PC-9 (cell line): ENCODE results near the gene ARID5B. TPM values are rescaled to one million over a fixed set of nuclear protein-coding genes. Genes with fewer than 3 reads are reported as not detected.

Experiments used
- BruUV-seq: library from RNA; stranded (reverse); fragments of 400-500 nt; replicated peaks from 2 replicates; lab custom pipeline; 2021; lab: Mats Ljungman, UMichigan
- CTCF ChIA-PET: fragments of 300-600 bp; sonication (Branson Sonifier 250); formaldehyde crosslinking; loops from one replicate; lab custom pipeline; 2022; ENCODE audit warnings: antibody characterized with exemption; lab: Charles Lee
- POLR2A ChIA-PET: fragments of 300-600 bp; sonication (Branson Sonifier 250); formaldehyde crosslinking; loops from one replicate; lab custom pipeline; 2022; ENCODE audit warnings: antibody characterized with exemption; ENCODE audit not compliant: unreplicated experiment; lab: Charles Lee
- DNase-seq, 2 experiments: peaks; one replicate each; pipeline versions ENCODE4 v3.0.0 to v3.0.0-alpha.2; 2015 to 2022; ENCODE audit warnings: mixed read lengths in 1 of 2
- H2AFZ ChIP-seq: fragments of 200-600 bp; sonication (generic); 2 replicates; pipeline ENCODE4 v1.8.1; 2017; ENCODE audit warnings: antibody characterized with exemption
- H3F3A ChIP-seq: fragments of 200-600 bp; sonication (generic); 2 replicates; pipeline ENCODE4 v1.8.1; 2017; ENCODE audit warnings: antibody characterized with exemption, mild to moderate bottlenecking, low read depth; ENCODE audit not compliant: insufficient read depth
- H3K27ac ChIP-seq: fragments of 200-600 bp; sonication (generic); 2 replicates; pipeline ENCODE4 v1.6.1; 2016; ENCODE audit warnings: mixed run types
- H3K27me3 ChIP-seq: fragments of 200-600 bp; sonication (generic); 2 replicates; pipeline ENCODE4 v1.6.1; 2016; ENCODE audit warnings: low read depth, mixed run types; ENCODE audit not compliant: insufficient read depth
- H3K36me3 ChIP-seq: fragments of 200-600 bp; sonication (generic); 2 replicates; pipeline ENCODE4 v1.6.1; 2016; ENCODE audit warnings: low read depth, mixed run types
- H3K4me1 ChIP-seq: fragments of 200-600 bp; sonication (generic); replicated peaks from 2 replicates; pipeline ENCODE4 v1.6.1; 2016; ENCODE audit warnings: mixed run types; ENCODE audit not compliant: insufficient read depth
- H3K4me2 ChIP-seq: fragments of 200-600 bp; sonication (generic); 2 replicates; pipeline ENCODE4 v1.6.1; 2017; ENCODE audit warnings: mixed run types
- H3K4me3 ChIP-seq: fragments of 200-600 bp; sonication (generic); 2 replicates; pipeline ENCODE4 v1.6.1; 2016; ENCODE audit warnings: mixed run types
- H3K79me2 ChIP-seq: fragments of 200-600 bp; sonication (generic); 2 replicates; pipeline ENCODE4 v1.6.1; 2017; ENCODE audit warnings: low read depth, mixed run types
- H3K9me2 ChIP-seq: fragments of 200-600 bp; sonication (generic); 2 replicates; pipeline ENCODE4 v1.8.1; 2017; ENCODE audit warnings: mild to moderate bottlenecking; ENCODE audit not compliant: insufficient read depth
- H3K9me3 ChIP-seq: fragments of 200-600 bp; sonication (generic); 2 replicates; pipeline ENCODE4 v1.8.1; 2016; ENCODE audit warnings: low read depth; ENCODE audit not compliant: insufficient read depth
- H4K20me1 ChIP-seq: fragments of 200-600 bp; sonication (generic); 2 replicates; pipeline ENCODE4 v1.8.1; 2017; ENCODE audit not compliant: insufficient read depth
- EZH2 ChIP-seq: fragments of 200-600 bp; sonication (generic); IDR thresholded peaks from 2 replicates; pipeline ENCODE4 v1.8.0; 2017; ENCODE audit warnings: antibody characterized with exemption, low read depth
- intact Hi-C: fragments of 100-400 bp; cut with micrococcal nuclease; formaldehyde crosslinking; loops from one replicate; pipeline ENCODE4 v1.10.0; 2022; ENCODE audit not compliant: unreplicated experiment
- total RNA-seq: library from RNA; stranded (reverse); gene quantifications from 2 replicates; pipeline ENCODE4 v1.2.3, GENCODE V29; 2021
- TF ChIP-seq, protein P1 (sequence below): fragments of 200-600 bp; sonication (generic); conservative IDR thresholded peaks from 2 replicates; pipeline ENCODE4 v1.6.1; 2017; ENCODE audit warnings: mixed run types, antibody characterized with exemption, mild to moderate bottlenecking, moderate library complexity

Gene ARID5B
- total RNA-seq, 1 experiment from 2014 or later, result 7.4 TPM

DNA sequence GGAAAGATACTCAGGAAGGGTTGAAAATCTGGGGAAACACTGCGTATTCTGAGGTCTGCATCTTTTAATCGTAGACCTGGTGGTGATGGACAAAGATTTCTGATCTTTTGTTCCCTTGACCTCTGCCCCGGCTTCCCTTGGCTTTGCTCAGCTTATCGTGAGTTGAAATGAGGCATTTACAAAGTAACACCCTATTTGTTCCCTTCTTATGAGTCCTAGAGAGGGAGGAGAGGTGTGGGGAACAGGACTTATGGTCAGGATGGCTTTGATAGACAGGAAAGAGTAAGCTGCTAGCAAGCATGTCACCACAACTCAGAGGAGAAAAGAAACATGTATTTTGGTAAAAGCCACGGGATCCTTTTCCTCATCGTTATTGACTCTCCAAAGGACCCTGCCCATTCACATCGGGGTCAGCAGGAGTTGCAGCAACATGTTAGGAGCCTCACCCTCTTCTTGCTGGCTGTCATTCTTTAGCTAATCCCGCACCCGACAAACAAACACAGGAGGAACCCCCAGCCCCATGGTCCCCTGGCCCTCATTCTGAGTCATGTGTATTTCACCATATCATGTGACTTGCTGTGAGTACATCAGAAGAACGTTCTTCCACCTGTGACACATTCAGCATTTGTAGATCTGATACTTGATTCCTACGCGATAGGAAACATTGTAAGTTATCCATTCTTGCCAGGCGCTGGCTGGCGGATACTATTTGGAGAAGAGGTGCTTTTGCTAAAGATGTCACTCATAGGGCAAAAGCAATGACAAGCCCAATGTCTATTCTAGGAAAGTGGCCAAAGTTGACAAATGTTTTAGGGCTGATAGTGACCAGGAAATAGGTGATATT lies 197.0 kb downstream of the ARID5B start:
- H4K20me1 ChIP-seq, result no peaks in the 10 kb centered on the region
- no peak overlapping the region for H2AFZ ChIP-seq
- no peaks in the 10 kb centered on the region for H3K36me3 ChIP-seq
- peaks cover 17% of the 10 kb centered on the region; the same call in 1 of the 2 replicates for H3F3A ChIP-seq
- H3K4me3 ChIP-seq, result no peak overlapping the region
- intact Hi-C loops, result loop anchor here (10.0 kb wide), 1 partner anchor 226 kb away; no protein-coding TSS in a partner anchor
- no peaks in the 10 kb centered on the region for H3K9me2 ChIP-seq
- no TSS peak for BruUV-seq
- H3K4me2 ChIP-seq, result peak overlapping the region; percentile 34
- H3K27me3 ChIP-seq, result no peaks in the 10 kb centered on the region
- POLR2A ChIA-PET, result no interaction called here
- CTCF ChIA-PET, result no interaction called here
- TF ChIP-seq, protein P1, sequence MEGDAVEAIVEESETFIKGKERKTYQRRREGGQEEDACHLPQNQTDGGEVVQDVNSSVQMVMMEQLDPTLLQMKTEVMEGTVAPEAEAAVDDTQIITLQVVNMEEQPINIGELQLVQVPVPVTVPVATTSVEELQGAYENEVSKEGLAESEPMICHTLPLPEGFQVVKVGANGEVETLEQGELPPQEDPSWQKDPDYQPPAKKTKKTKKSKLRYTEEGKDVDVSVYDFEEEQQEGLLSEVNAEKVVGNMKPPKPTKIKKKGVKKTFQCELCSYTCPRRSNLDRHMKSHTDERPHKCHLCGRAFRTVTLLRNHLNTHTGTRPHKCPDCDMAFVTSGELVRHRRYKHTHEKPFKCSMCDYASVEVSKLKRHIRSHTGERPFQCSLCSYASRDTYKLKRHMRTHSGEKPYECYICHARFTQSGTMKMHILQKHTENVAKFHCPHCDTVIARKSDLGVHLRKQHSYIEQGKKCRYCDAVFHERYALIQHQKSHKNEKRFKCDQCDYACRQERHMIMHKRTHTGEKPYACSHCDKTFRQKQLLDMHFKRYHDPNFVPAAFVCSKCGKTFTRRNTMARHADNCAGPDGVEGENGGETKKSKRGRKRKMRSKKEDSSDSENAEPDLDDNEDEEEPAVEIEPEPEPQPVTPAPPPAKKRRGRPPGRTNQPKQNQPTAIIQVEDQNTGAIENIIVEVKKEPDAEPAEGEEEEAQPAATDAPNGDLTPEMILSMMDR, result no peak
- TF ChIP-seq EZH2, result no peak
- H3K79me2 ChIP-seq, result no peaks in the 10 kb centered on the region
- H3K4me1 ChIP-seq, result peaks cover 43% of the 10 kb centered on the region
- no peaks in the 10 kb centered on the region for H3K9me3 ChIP-seq
- DNase-seq, result peak; percentile 33 to 89
- peak overlapping the region; percentile 24 for H3K27ac ChIP-seq

DNA sequence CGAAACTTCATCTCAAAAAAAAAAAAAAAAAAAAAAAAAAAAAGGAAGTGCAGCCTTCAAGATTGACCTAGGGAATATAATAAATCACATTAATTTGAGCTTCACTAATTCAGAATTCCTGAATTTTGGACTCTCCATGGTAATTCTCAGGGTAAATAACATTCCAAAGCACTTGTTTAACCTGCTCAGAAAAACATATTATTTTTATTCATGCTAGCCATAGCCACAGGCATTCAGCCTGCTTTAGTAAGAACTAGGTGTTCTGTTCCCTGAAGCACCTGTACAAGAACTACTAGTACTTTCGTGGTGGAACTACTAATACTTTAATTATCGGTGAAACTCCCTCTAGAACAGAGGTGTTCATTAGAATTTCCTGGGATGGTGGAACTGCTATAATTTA lies 197.8 kb downstream of the ARID5B start:
- no peak overlapping the region for H3K4me2 ChIP-seq
- ChIA-PET POLR2A (no interaction called here), CTCF (no interaction called here)
- intact Hi-C loops, result loop anchor here (10.0 kb wide), 1 partner anchor 226 kb away; no protein-coding TSS in a partner anchor
- BruUV-seq, result no TSS peak
- H3K9me3 ChIP-seq, result no peaks in the 10 kb centered on the region
- H3K27me3 ChIP-seq, result no peaks in the 10 kb centered on the region
- no peak overlapping the region for H3K4me3 ChIP-seq
- H3K27ac ChIP-seq, result peak overlapping the region; percentile 22; the same call in 1 of the 2 replicates
- H4K20me1 ChIP-seq, result no peaks in the 10 kb centered on the region
- peaks cover 17% of the 10 kb centered on the region; the same call in 1 of the 2 replicates for H3F3A ChIP-seq
- peak in 1 of 2 experiments; percentile 55 for DNase-seq
- no peaks in the 10 kb centered on the region for H3K36me3 ChIP-seq
- H3K79me2 ChIP-seq, result no peaks in the 10 kb centered on the region
- no peak for TF ChIP-seq EZH2
- TF ChIP-seq, protein P1, result no peak
- no peak overlapping the region for H2AFZ ChIP-seq
- H3K9me2 ChIP-seq, result no peaks in the 10 kb centered on the region
- H3K4me1 ChIP-seq, result peaks cover 35% of the 10 kb centered on the region

DNA sequence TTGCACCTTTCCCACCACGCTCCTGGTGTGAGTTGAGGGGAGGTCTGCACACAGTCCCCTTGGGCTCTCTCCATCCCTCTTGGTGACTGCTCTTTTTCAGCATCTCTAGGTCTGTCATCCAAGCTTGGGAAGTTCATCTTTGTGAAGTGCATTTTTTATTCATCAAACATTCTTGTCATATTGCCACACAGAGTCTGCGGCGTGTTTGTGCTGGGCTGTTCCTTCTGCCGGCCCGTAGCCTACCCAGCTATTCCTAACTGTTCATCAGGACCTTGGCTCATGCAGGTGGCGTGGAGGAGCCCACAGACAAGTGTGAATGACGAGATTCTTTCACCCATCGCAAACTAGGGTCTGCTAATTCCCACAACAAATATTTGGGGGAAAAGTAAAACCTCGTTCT lies 202.4 kb downstream of the ARID5B start:
- Histone ChIP-seq H3K36me3 (no peaks in the 10 kb centered on the region), H3F3A (peaks cover 6% of the 10 kb centered on the region; the same call in 1 of the 2 replicates), H3K27me3 (no peaks in the 10 kb centered on the region), H3K79me2 (no peaks in the 10 kb centered on the region), H3K27ac (no peak overlapping the region), H3K4me1 (peaks cover 32% of the 10 kb centered on the region), H3K9me3 (no peaks in the 10 kb centered on the region), H3K4me3 (no peak overlapping the region), H3K4me2 (no peak overlapping the region), H3K9me2 (no peaks in the 10 kb centered on the region), H4K20me1 (no peaks in the 10 kb centered on the region), H2AFZ (no peak overlapping the region)
- ChIA-PET CTCF (no interaction called here), POLR2A (no interaction called here)
- no peak for DNase-seq
- no peak for TF ChIP-seq EZH2
- intact Hi-C loops, result no loop called here
- no TSS peak for BruUV-seq
